GM18867 (cell line): ENCODE results near the gene PGA5.
"Not testable (repeated sequence)": the region's sequence is repeated elsewhere in the genome, so short reads cannot be mapped to it uniquely, and the experiment has no call there.

Experiments used
- ATAC-seq: cut with Tn5 transposase; IDR thresholded peaks from one replicate; pipeline ENCODE4 v1.9.1; 2021; ENCODE audit warnings: mild to moderate bottlenecking, moderate library complexity; ENCODE audit not compliant: unreplicated experiment

PGA5 gene

GRCh38 chr11:61222692-61223091 is 18.3 kb upstream of the PGA5 start:
- ATAC-seq, result not testable (repeated sequence)

GRCh38 chr11:61226457-61227137 is 14.4 kb upstream of the PGA5 start:
- not testable (repeated sequence) for ATAC-seq

GRCh38 chr11:61229458-61229857 is 11.5 kb upstream of the PGA5 start:
- ATAC-seq, result not testable (repeated sequence)

- not testable (repeated sequence) for ATAC-seq
Observed at GRCh38 chr11:61231033-61231432, 9.9 kb upstream of the PGA5 start.

DNA sequence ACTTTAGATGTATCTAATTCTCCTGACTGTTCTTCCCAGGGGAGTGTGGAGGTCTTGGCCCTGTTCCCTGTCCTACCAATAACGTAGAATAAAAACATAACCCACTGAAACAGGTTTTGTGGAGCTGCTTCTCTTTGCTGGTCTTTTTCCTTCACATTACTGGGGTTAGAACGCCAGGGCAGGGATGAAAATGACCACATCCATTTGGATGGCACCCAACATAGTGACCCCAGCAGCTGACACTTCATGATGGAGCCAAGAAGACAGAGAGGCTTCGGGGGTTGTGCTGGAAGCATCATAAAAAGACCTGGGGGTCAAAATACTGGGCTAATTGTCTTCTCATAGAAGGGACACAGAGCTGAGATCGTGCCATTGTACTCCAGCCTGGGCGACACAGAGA is 9.4 kb upstream of the PGA5 start:
- ATAC-seq, result not testable (repeated sequence)

GRCh38 chr11:61232548-61233145 is 8.3 kb upstream of the PGA5 start:
- not testable (repeated sequence) for ATAC-seq

GRCh38 chr11:61237130-61237529 is 3.8 kb upstream of the PGA5 start:
- not testable (repeated sequence) for ATAC-seq

DNA sequence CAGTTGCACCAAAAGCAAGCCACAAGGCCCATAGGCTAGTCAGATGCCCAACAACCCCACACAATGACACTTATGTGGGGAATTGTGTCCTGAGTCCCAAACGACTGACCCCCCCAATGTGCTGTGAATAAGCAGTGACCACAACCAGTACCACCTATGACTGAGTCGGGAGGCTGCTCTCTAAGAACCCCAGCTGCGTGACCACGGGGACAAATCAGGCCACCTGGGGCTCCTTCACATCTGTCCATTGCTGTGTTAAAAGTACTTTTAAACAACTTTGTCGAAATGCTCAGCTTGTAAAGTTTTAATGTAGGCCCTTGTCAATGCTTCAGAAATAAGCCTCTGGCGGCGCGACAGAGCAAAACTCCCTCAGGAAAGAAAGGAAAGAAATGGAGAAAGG is 687 bp upstream of the PGA5 start:
- not testable (repeated sequence) for ATAC-seq

DNA sequence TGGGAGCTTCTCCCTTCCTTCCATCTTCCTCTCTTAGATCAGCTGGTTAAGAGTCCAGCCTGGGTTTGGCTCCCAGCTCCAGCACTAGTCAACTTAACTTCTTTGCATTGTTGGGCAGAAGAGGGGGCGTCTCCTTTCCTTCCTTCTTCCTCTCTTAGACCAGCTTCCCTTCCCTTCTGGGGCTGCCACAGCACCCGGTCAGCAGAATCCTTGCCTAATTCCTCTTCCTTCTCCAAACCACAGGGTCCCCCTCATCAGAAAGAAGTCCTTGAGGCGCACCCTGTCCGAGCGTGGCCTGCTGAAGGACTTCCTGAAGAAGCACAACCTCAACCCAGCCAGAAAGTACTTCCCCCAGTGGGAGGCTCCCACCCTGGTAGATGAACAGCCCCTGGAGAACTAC is 551 bp downstream of the PGA5 start:
- not testable (repeated sequence) for ATAC-seq

DNA sequence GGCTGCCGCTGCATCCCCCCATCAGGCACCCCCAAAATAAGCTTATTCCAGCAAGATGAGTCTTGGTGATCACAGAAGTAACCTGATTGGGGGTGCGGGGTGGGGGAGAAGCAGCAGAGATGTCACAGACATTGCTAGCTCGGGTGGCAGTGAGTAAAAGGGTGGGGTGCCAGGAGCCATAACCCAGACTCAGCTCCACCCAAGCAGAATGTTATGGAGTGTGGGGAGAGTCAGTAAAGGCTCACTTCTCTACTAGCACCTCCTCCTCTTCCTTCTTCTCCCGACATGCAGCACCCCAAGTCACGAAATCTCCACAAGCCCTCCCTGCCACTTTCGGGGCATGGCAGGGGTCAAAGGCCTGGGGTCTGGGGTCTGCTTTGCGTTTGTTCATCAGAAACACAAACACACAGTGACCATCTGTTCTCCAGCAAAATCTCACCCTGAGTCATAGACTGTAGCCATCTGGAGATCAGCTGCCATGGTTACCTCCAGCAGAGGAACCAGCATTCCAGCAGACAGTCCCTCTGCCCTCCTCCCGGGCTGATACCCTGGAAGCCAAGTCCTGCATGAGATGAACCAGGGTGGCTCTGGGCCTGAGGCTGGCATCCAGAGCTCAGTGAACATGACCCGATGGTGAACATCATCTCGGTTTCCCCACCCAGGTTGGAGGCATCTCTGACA is 4.4 kb downstream of the PGA5 start:
- not testable (repeated sequence) for ATAC-seq

DNA sequence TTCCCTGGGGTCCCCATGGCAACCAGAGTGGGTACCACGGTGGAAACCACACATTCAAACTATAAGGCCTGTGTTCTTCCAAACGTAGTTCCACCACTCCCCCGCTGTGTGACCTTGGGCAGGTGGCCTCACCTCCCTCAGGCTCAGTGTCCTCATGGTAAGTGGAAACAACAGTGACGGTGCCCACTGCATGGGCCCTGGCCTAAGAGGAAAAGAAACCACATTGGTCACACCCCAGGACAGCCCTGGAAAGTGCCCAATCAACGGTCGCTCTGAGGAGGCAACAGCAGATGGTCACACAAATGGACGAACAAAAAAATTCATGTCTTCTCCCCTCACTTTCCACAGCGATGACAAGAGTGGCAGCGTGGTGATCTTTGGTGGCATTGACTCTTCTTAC is 7.1 kb downstream of the PGA5 start:
- not testable (repeated sequence) for ATAC-seq

DNA sequence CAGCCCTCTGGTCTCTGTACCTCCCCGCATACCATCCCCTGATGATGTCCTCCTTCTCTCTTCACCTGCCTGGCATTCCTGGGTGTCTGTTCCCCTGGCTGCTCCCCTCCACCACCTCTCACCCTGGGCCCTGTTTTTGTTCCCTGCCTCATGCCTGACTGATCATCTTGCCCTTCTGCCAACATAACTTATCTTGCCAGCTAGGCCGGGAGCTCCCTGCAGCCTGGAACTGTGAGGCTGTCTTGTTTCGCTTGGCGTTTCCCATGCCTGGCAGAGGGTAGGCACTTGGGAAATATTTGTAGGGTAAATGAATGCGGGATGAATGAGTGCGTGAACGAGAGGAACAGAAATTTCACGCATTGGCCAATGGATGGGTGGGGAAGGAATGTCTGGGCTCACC is 8.2 kb downstream of the PGA5 start:
- ATAC-seq, result not testable (repeated sequence)

GRCh38 chr11:61250796-61251765 is 10.1 kb downstream of the PGA5 start:
- not testable (repeated sequence) for ATAC-seq

- not testable (repeated sequence) for ATAC-seq
Observed at GRCh38 chr11:61252332-61252731, 11.4 kb downstream of the PGA5 start.

GRCh38 chr11:61254403-61255025 is 13.5 kb downstream of the PGA5 start:
- ATAC-seq, result peak; percentile 76

- no peak for ATAC-seq
Observed at GRCh38 chr11:61256710-61257482, 15.9 kb downstream of the PGA5 start.

- no peak for ATAC-seq
Observed at GRCh38 chr11:61258546-61258945, 17.6 kb downstream of the PGA5 start.

DNA sequence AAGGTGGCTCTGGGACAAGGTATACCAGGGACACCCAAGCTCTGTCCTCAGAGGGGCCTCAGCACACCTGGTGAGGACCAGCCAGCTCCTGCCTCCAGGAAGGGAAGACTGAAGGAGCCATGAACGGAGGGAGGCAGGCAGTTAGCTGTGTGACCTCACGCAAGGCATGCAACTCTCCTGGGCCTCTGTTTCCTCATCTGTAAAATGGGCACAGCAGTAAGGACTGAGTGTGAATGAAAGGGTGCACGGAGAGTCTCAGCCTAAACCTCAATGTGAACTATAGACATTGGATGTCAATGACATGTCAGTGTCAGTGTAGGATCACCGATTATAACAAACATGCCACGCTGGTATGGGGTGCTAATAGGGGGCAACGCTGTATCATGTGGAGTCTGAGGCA is 18.4 kb downstream of the PGA5 start:
- no peak for ATAC-seq

- no peak for ATAC-seq
Observed at GRCh38 chr11:61264371-61264770, 23.4 kb downstream of the PGA5 start.

- ATAC-seq, result no peak
Observed at GRCh38 chr11:61264795-61265194, 23.8 kb downstream of the PGA5 start.
